ENCODE data around the gene CPN2.

DNA sequence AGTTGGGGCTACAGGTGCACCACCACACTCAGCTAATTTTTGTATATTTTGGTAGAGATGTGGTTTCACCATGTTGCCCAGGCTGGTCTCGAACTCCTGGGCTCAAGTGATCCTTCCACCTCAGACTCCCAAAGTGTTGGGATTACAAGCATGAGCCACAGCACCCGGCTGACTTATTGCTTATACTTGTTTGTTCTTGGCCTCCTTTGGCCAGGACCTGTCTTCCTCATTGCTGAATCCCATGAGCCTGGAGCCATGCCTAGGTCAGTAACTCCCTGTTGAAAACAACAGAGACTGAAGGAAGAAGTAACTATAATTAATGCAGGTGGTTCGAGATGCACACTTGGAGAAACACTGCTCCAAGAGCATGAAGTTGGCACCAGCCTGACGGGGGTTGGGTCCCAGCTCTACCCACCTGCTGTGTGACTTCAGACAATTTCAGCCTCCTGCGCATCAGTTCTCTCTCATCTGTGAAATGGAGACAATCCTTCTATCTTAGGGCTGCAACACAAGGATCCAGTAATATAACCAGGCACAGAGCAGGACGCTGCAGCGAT is 38.9 kb downstream of the CPN2 start:
- TF ChIP-seq, protein P1, sequence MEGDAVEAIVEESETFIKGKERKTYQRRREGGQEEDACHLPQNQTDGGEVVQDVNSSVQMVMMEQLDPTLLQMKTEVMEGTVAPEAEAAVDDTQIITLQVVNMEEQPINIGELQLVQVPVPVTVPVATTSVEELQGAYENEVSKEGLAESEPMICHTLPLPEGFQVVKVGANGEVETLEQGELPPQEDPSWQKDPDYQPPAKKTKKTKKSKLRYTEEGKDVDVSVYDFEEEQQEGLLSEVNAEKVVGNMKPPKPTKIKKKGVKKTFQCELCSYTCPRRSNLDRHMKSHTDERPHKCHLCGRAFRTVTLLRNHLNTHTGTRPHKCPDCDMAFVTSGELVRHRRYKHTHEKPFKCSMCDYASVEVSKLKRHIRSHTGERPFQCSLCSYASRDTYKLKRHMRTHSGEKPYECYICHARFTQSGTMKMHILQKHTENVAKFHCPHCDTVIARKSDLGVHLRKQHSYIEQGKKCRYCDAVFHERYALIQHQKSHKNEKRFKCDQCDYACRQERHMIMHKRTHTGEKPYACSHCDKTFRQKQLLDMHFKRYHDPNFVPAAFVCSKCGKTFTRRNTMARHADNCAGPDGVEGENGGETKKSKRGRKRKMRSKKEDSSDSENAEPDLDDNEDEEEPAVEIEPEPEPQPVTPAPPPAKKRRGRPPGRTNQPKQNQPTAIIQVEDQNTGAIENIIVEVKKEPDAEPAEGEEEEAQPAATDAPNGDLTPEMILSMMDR (IDR thresholded peaks at IDR 0.05; ENCODE audit: low read depth, low read length, missing input control): no peak
- TF ChIP-seq RAD21 (IDR thresholded peaks at IDR 0.05) (no peak), EGR1 (IDR thresholded peaks at IDR 0.05; ENCODE audit: low read depth in 2 of 2) (no peak), JUND (IDR thresholded peaks at IDR 0.05) (no peak), FOXA1 (IDR thresholded peaks at IDR 0.05) (no peak), TAF1 (conservative IDR thresholded peaks at IDR 0.05) (no peak), GABPA (IDR thresholded peaks at IDR 0.05 in 1 of 2, conservative IDR thresholded peaks at IDR 0.05 in 1 of 2) (no peak)
- TF ChIP-seq, protein P2, sequence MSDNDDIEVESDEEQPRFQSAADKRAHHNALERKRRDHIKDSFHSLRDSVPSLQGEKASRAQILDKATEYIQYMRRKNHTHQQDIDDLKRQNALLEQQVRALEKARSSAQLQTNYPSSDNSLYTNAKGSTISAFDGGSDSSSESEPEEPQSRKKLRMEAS (IDR thresholded peaks at IDR 0.05): no peak
- TF ChIP-seq, protein P3, sequence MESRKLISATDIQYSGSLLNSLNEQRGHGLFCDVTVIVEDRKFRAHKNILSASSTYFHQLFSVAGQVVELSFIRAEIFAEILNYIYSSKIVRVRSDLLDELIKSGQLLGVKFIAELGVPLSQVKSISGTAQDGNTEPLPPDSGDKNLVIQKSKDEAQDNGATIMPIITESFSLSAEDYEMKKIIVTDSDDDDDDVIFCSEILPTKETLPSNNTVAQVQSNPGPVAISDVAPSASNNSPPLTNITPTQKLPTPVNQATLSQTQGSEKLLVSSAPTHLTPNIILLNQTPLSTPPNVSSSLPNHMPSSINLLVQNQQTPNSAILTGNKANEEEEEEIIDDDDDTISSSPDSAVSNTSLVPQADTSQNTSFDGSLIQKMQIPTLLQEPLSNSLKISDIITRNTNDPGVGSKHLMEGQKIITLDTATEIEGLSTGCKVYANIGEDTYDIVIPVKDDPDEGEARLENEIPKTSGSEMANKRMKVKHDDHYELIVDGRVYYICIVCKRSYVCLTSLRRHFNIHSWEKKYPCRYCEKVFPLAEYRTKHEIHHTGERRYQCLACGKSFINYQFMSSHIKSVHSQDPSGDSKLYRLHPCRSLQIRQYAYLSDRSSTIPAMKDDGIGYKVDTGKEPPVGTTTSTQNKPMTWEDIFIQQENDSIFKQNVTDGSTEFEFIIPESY (IDR thresholded peaks at IDR 0.05): no peak

Data from liver (tissue), 3 donors.